HL-60/S4 treated with retinoic acid at 250 ng/mL for 4 days and 3 days (cell line): Measurements from ENCODE around the gene KCNQ1.

Experiments
- in situ Hi-C: fragments of 300-500 bp; cut with MboI; formaldehyde crosslinking; loops from 2 replicates; pipeline ENCODE4 v1.7.0; 2022; ENCODE audit warnings: low sequenced_read_pairs

The KCNQ1 gene

GRCh38 chr11:2519517-2519861 lies 74.7 kb downstream of the KCNQ1 start:
- in situ Hi-C loops = loop anchor here (25.0 kb wide), 1 partner anchor 332 kb away; no protein-coding TSS in a partner anchor

- in situ Hi-C loops = loop anchor here (25.0 kb wide), 1 partner anchor 333 kb away; no protein-coding TSS in a partner anchor
Measured at GRCh38 chr11:2519862-2520735, 75.3 kb downstream of the KCNQ1 start.

GRCh38 chr11:2520736-2521035 lies 75.9 kb downstream of the KCNQ1 start:
- in situ Hi-C loops = loop anchor here (25.0 kb wide), 1 partner anchor 333 kb away; no protein-coding TSS in a partner anchor

- in situ Hi-C loops = loop anchor here (25.0 kb wide), 1 partner anchor 334 kb away; no protein-coding TSS in a partner anchor
Measured at GRCh38 chr11:2521081-2521732, 76.4 kb downstream of the KCNQ1 start.

- in situ Hi-C loops = loop anchor here (25.0 kb wide), 1 partner anchor 335 kb away; no protein-coding TSS in a partner anchor
Measured at GRCh38 chr11:2521733-2522630, 77.2 kb downstream of the KCNQ1 start.

- in situ Hi-C loops = loop anchor here (25.0 kb wide), 1 partner anchor 335 kb away; no protein-coding TSS in a partner anchor
Measured at GRCh38 chr11:2522631-2523255, 77.9 kb downstream of the KCNQ1 start.

- in situ Hi-C loops = loop anchor here (25.0 kb wide), 1 partner anchor 337 kb away; no protein-coding TSS in a partner anchor
Measured at GRCh38 chr11:2523821-2524391, 79.1 kb downstream of the KCNQ1 start.

- in situ Hi-C loops = loop anchor here (25.0 kb wide), 1 partner anchor 337 kb away; no protein-coding TSS in a partner anchor
Measured at GRCh38 chr11:2524446-2525165, 79.8 kb downstream of the KCNQ1 start.

- in situ Hi-C loops = no loop called here
Measured at GRCh38 chr11:2525166-2525861, 80.5 kb downstream of the KCNQ1 start.

- in situ Hi-C loops = no loop called here
Measured at GRCh38 chr11:2525941-2526807, 81.4 kb downstream of the KCNQ1 start.

- in situ Hi-C loops = no loop called here
Measured at GRCh38 chr11:2526808-2527381, 82.1 kb downstream of the KCNQ1 start.

GRCh38 chr11:2527621-2528291 lies 82.9 kb downstream of the KCNQ1 start:
- in situ Hi-C loops = no loop called here

- in situ Hi-C loops = no loop called here
Measured at GRCh38 chr11:2528301-2529050, 83.7 kb downstream of the KCNQ1 start.

GRCh38 chr11:2529173-2529572 lies 84.4 kb downstream of the KCNQ1 start:
- in situ Hi-C loops = no loop called here

- in situ Hi-C loops = loop anchor here (5.0 to 10.0 kb wide), 2 partner anchors 102 to 365 kb away; no protein-coding TSS in a partner anchor
Measured at GRCh38 chr11:2529636-2530035, 84.8 kb downstream of the KCNQ1 start.
